KMS-11 (cell line): Measurements from ENCODE around the gene TMEM179.

Experiments
- H2AFZ ChIP-seq: fragments of 200-600 bp; sonication (generic); 2 replicates; pipeline ENCODE4 v1.6.1; 2016; ENCODE audit warnings: antibody characterized with exemption, mixed run types, low read depth
- H3K27ac ChIP-seq: fragments of 200-600 bp; sonication (generic); 2 replicates; pipeline ENCODE4 v1.6.1; 2016; ENCODE audit warnings: mild to moderate bottlenecking, mixed run types
- H3K27me3 ChIP-seq: fragments of 200-600 bp; sonication (generic); 2 replicates; pipeline ENCODE4 v1.6.1; 2017; ENCODE audit warnings: mild to moderate bottlenecking, low read depth, mixed run types, moderate library complexity; ENCODE audit not compliant: insufficient read depth
- H3K36me3 ChIP-seq: fragments of 200-600 bp; sonication (generic); 2 replicates; pipeline ENCODE4 v1.6.1; 2017; ENCODE audit warnings: mild to moderate bottlenecking, mixed run types; ENCODE audit not compliant: insufficient read depth
- H3K4me1 ChIP-seq: fragments of 200-600 bp; sonication (generic); 2 replicates; pipeline ENCODE4 v1.6.1; 2016; ENCODE audit warnings: mild to moderate bottlenecking, low read depth, mixed run types; ENCODE audit not compliant: poor library complexity, severe bottlenecking
- H3K4me2 ChIP-seq: fragments of 200-600 bp; sonication (generic); 2 replicates; pipeline ENCODE4 v1.7.0; 2016; ENCODE audit warnings: mild to moderate bottlenecking, mixed run types
- H3K4me3 ChIP-seq: fragments of 200-600 bp; sonication (generic); IDR thresholded peaks from 2 replicates; pipeline ENCODE4 v1.6.1; 2017; ENCODE audit warnings: low read depth, low read length, mixed read lengths; ENCODE audit not compliant: insufficient read depth
- H3K79me2 ChIP-seq: fragments of 200-600 bp; sonication (generic); 2 replicates; pipeline ENCODE4 v1.6.1; 2016; ENCODE audit warnings: low read depth, mixed run types; ENCODE audit not compliant: insufficient read depth
- H3K9ac ChIP-seq: fragments of 200-600 bp; sonication (generic); 2 replicates; pipeline ENCODE4 v1.6.1; 2016; ENCODE audit warnings: mild to moderate bottlenecking, mixed run types
- H4K20me1 ChIP-seq: fragments of 200-600 bp; sonication (generic); 2 replicates; pipeline ENCODE4 v1.6.1; 2016; ENCODE audit warnings: mild to moderate bottlenecking, mixed run types; ENCODE audit not compliant: insufficient read depth
- CTCF ChIP-seq: fragments of 200-600 bp; sonication (generic); conservative IDR thresholded peaks from 2 replicates; pipeline ENCODE4 v1.6.1; 2017; ENCODE audit warnings: low read depth, mild to moderate bottlenecking, antibody characterized with exemption, low read length, moderate library complexity, mixed read lengths

The TMEM179 gene

DNA sequence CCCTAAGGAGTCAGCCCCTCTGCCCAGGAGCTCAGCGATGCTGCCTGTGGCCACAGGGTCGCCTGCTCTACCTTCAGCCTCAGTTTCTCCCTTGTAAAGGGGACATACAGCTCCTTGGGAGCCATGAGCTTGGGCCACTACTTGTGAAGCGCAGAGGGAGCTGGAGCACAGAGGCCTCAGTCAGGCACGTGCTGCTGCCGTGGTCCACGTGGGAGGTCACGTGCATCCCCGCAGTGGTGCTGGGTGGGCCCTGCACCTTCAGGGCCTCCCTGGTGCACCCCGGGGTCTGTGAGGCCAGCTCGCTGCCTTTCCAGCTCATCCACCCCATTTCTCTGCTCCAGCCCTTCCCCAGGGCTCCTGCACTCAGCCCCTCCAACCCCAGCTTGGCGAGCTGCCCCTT lies 36.0 kb downstream of the TMEM179 start:
- Histone ChIP-seq H3K27me3 (peaks cover 55% of the 10 kb centered on the region), H3K4me2 (no peak overlapping the region), H2AFZ (no peak overlapping the region), H3K79me2 (no peaks in the 10 kb centered on the region), H3K27ac (no peak overlapping the region), H4K20me1 (no peaks in the 10 kb centered on the region), H3K4me3 (no peak overlapping the region), H3K9ac (no peak overlapping the region), H3K36me3 (no peaks in the 10 kb centered on the region), H3K4me1 (no peaks in the 10 kb centered on the region)
- TF ChIP-seq CTCF = no peak

DNA sequence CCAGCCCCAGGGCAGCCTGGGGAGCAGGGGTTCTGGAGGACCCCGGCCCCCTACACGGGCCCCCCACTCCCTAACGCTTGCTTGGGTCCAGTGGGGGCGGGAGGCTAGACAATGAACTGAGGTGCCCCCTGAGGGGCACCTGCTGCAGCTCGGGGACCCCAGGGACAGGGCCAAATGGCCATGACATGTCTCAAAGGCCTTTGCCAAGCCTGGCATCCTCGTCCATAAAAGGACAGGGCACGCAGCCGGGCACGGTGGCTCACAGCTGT lies 36.7 kb downstream of the TMEM179 start:
- no peaks in the 10 kb centered on the region for H4K20me1 ChIP-seq
- peaks cover 50% of the 10 kb centered on the region for H3K27me3 ChIP-seq
- no peak overlapping the region for H3K4me3 ChIP-seq
- H3K79me2 ChIP-seq = no peaks in the 10 kb centered on the region
- no peak for TF ChIP-seq CTCF
- H3K9ac ChIP-seq = no peak overlapping the region
- no peaks in the 10 kb centered on the region for H3K4me1 ChIP-seq
- H2AFZ ChIP-seq = no peak overlapping the region
- H3K4me2 ChIP-seq = no peak overlapping the region
- no peaks in the 10 kb centered on the region for H3K36me3 ChIP-seq
- no peak overlapping the region for H3K27ac ChIP-seq

GRCh38 chr14:104567141-104567956 lies 37.2 kb downstream of the TMEM179 start:
- TF ChIP-seq CTCF = no peak
- H3K27me3 ChIP-seq = peaks cover 47% of the 10 kb centered on the region

DNA sequence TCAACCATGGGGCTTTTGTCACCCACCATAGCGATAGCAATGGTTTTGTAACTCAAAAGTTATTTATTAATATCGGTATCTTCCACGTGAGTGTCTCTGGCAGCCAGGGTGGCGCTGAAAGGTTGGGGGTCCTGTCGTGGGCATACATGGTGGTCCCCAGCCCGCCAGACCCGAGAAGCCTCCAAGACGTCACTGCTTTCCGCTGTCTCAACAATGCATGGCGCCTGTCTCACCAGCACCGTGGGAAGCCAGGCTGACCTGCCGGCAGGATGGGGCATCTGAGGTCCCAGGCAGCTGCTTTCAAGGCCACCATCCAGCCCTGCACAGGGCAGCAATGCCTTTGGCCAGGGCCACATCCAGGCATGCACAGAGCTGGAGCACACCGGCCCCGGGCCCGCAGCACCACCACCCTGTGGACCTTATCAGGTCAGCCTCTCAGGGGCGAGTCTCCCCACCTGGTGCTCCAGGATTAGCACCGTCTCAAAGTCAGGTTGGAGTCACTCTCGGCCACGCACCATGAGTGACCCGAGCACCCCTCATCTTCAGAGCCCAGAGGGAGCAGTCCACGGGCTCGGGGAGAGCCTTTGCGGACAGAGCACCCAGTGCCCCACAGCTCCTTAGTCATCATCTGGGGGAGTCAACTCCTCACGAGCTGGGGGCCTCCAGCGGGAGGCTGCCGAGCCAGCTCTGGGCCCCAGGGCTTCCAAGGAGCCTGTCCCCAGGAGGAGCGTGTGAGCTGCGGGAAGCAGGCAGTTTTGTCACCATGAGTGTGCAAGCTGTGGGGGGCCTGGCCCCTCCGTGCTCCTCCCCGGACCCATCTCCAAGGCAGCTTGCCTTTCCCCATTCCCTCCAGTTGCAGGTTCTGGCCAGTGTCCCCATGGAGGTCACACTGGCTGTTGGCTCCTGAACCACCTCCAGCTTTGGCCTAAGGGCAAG lies 39.6 kb downstream of the TMEM179 start:
- H4K20me1 ChIP-seq = no peaks in the 10 kb centered on the region
- H3K79me2 ChIP-seq = no peaks in the 10 kb centered on the region
- no peaks in the 10 kb centered on the region for H3K36me3 ChIP-seq
- no peak overlapping the region for H2AFZ ChIP-seq
- H3K9ac ChIP-seq = no peak overlapping the region
- peaks cover 42% of the 10 kb centered on the region for H3K27me3 ChIP-seq
- H3K27ac ChIP-seq = no peak overlapping the region
- H3K4me3 ChIP-seq = no peak overlapping the region
- no peak for TF ChIP-seq CTCF
- no peak overlapping the region for H3K4me2 ChIP-seq
- H3K4me1 ChIP-seq = no peaks in the 10 kb centered on the region

More at GRCh38 chr14:104567141-104567956, 37.2 kb downstream of the TMEM179 start:
- no peak overlapping the region for H3K27ac ChIP-seq
- no peaks in the 10 kb centered on the region for H4K20me1 ChIP-seq
- H2AFZ ChIP-seq = no peak overlapping the region
- H3K79me2 ChIP-seq = no peaks in the 10 kb centered on the region
- H3K9ac ChIP-seq = no peak overlapping the region
- no peak overlapping the region for H3K4me3 ChIP-seq
- H3K36me3 ChIP-seq = no peaks in the 10 kb centered on the region
- no peak overlapping the region for H3K4me2 ChIP-seq
- H3K4me1 ChIP-seq = no peaks in the 10 kb centered on the region
